Activated T-cell treated with anti-CD3 and anti-CD28 coated beads, Interleukin-2, amount 50 U/mL, for 4 hours (primary cell): ENCODE results near the gene ALDH9A1. TPM values are rescaled to one million over a fixed set of nuclear protein-coding genes. Genes with fewer than 3 reads are reported as not detected.
"Not testable (repeated sequence)": the region's sequence is repeated elsewhere in the genome, so short reads cannot be mapped to it uniquely, and the experiment has no call there.

Experiments
- ATAC-seq, 2 donors: fragments of 200-7000 bp; cut with Tn5 transposase; one replicate each; pipeline ENCODE4 v1.10.0; 2021
- DNase-seq: peaks from one replicate; pipeline ENCODE4 v3.0.0-alpha.2; 2020
- H3K27me3 Mint-ChIP-seq: one replicate; pipeline ENCODE4 v1.8.0; 2021; ENCODE audit warnings: low read depth, mixed read lengths
- H3K36me3 Mint-ChIP-seq: one replicate; pipeline ENCODE4 v1.8.0; 2022; ENCODE audit warnings: mixed read lengths; ENCODE audit not compliant: insufficient read depth
- H3K4me1 Mint-ChIP-seq: one replicate; pipeline ENCODE4 v1.8.0; 2021; ENCODE audit warnings: low read depth, mixed read lengths
- H3K4me3 Mint-ChIP-seq: one replicate; pipeline ENCODE4 v1.8.0; 2021; ENCODE audit warnings: mild to moderate bottlenecking, moderate library complexity, mixed read lengths
- H3K9me3 Mint-ChIP-seq: one replicate; pipeline ENCODE4 v1.8.0; 2021; ENCODE audit warnings: mixed read lengths
- total RNA-seq, 3 donors: library from RNA; stranded (reverse); gene quantifications; one replicate each; pipeline ENCODE4 v1.2.1, GENCODE V29; 2021

The ALDH9A1 gene
- 10 to 100 TPM; 40.1 to 47.3 (median 42.4) TPM for total RNA-seq

DNA sequence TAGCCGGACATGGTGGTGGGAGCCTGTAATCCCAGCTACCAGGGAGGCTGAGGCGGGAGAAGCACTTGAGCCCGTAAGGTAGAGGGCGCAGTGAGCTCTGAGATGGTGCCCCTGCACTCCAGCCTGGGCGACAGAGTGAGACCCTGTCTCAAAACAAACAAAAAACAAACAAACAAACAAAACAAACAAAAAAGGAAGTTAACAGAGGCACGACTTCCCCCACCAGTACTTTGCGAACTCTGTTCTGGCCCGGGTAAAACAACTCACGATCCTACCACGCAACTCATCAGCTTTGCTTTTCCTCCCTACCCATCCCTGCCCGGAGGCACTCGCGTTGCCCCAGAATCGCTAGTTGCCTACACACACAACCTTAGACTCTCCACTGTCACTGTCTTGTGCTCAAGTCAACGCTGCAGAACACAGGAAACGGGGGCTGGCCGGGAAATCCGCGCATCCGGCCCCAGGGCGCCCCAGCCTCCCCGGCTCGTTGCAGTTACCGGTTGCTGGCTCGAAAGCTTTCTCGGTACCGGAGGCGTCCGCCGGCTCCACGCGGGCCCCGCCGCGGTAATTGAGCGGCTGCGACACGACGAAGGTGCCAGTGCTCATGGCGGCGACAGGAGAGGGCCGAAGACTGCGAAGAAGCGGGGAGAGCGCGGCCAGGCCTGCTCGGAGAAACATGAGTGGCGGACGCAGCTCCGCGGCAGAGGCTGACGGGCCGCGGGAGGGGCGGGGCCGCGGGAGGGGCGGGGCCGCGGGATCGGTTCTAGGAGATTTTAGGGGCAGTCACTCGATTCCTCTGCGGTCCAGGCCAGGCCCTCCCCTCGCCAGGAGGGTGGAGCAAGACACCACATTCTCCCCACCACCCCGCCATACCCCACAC is at the start of gene ALDH9A1:
TSS of gene ALDH9A1 (minus strand) at position 682 of the 880 bp plus-strand sequence. CDS start at position 678, 4 bp downstream.
- no peaks in the 10 kb centered on the region for H3K27me3 Mint-ChIP-seq
- H3K36me3 Mint-ChIP-seq, result peaks cover 4% of the 10 kb centered on the region
- peak; percentile 75 for DNase-seq
- H3K4me1 Mint-ChIP-seq, result peaks cover 28% of the 10 kb centered on the region
- ATAC-seq, result peak; percentile 93 to 97
- H3K9me3 Mint-ChIP-seq, result no peaks in the 10 kb centered on the region
- peak within 1 kb of the TSS; percentile 99 for H3K4me3 Mint-ChIP-seq

- no peaks in the 10 kb centered on the region for H3K27me3 Mint-ChIP-seq
- H3K9me3 Mint-ChIP-seq, result no peaks in the 10 kb centered on the region
- DNase-seq (no peak), ATAC-seq (no peak)
- no peak overlapping the region for H3K4me3 Mint-ChIP-seq
- no peaks in the 10 kb centered on the region for H3K4me1 Mint-ChIP-seq
- H3K36me3 Mint-ChIP-seq, result peaks cover 21% of the 10 kb centered on the region
Measured at GRCh38 chr1:165747632-165748447, 49.5 kb upstream of the ALDH9A1 start.

- peaks cover 45% of the 10 kb centered on the region for H3K36me3 Mint-ChIP-seq
- H3K4me3 Mint-ChIP-seq, ATAC-seq, H3K9me3 Mint-ChIP-seq, H3K27me3 Mint-ChIP-seq, DNase-seq, H3K4me1 Mint-ChIP-seq: not testable (repeated sequence)
Measured at GRCh38 chr1:165744913-165745312, 46.6 kb upstream of the ALDH9A1 start.

DNA sequence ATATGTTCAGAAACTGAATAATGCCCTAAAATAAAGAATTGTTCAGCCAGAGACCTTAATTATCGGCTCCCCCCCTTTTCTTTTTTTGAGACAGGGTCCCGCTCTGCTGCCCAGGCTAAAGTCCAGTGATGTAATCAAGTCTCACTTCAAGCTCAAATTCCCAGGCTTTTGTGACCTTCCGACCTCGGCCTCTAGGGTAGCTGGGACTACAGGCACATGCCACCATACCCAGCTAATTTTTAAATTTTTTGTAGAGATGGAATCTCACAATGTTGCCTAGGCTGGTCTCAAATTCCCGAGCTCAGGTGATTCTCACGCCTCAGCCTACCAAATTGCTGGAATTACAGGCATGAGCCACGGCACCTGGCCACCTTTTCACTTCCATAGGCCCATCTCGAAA is 43.8 kb upstream of the ALDH9A1 start:
- DNase-seq, result no peak
- Mint-ChIP-seq H3K27me3 (no peaks in the 10 kb centered on the region), H3K36me3 (peaks cover 35% of the 10 kb centered on the region), H3K9me3 (no peaks in the 10 kb centered on the region), H3K4me1 (peaks cover 6% of the 10 kb centered on the region), H3K4me3 (no peak overlapping the region)
- ATAC-seq, result no peak

DNA sequence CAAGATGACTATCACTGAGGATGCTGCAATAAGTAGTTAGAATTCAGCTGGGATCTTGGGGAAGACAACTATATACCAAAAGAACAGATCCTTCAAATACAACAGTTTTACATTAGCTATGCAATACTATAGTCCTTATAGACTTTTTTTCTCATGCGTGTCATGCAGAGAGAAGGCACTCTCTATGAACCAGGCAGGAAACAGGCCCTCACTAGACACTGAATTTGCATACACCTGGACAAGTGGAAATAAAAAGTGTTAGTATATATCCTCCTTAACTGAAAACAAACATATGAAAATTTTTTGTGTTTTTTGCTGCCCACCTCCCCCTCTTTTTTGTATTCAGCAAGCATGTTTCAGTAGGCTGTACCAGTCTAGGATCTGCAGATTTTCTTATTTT is 40.4 kb upstream of the ALDH9A1 start:
- ATAC-seq (no peak), DNase-seq (no peak)
- Mint-ChIP-seq H3K4me1 (peaks cover 6% of the 10 kb centered on the region), H3K4me3 (no peak overlapping the region), H3K27me3 (no peaks in the 10 kb centered on the region), H3K36me3 (peaks cover 34% of the 10 kb centered on the region), H3K9me3 (no peaks in the 10 kb centered on the region)

DNA sequence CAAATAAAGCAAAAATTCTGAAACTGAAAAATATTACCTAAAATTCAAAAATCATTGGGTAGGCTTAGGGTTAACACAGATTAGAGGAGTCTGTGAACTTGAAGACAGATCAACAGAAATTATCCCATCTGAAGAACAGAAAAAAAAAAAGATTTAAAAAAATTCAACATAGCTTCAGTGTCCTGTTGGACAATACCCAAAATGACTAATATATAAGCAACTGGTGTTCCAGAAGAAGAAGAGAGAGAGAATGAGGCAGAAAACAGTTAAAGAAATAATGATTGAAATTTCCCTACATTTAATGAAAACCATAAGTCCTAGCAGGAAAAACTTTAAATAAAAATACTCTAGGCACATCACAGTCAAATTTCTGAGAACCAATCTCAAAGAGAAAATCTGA is 38.8 kb upstream of the ALDH9A1 start:
- Mint-ChIP-seq H3K4me3 (no peak overlapping the region), H3K4me1 (peaks cover 6% of the 10 kb centered on the region), H3K36me3 (peaks cover 23% of the 10 kb centered on the region), H3K9me3 (no peaks in the 10 kb centered on the region), H3K27me3 (no peaks in the 10 kb centered on the region)
- no peak for ATAC-seq
- DNase-seq, result no peak

GRCh38 chr1:165734906-165735305 is 36.5 kb upstream of the ALDH9A1 start:
- ATAC-seq (no peak), DNase-seq (no peak)
- Mint-ChIP-seq H3K4me3 (no peak overlapping the region), H3K9me3 (no peaks in the 10 kb centered on the region), H3K4me1 (peaks cover 4% of the 10 kb centered on the region), H3K36me3 (peaks cover 6% of the 10 kb centered on the region), H3K27me3 (no peaks in the 10 kb centered on the region)

- ATAC-seq (no peak), DNase-seq (no peak)
- Mint-ChIP-seq H3K36me3 (peaks cover 11% of the 10 kb centered on the region), H3K27me3 (no peaks in the 10 kb centered on the region), H3K4me3 (no peak overlapping the region), H3K4me1 (no peaks in the 10 kb centered on the region), H3K9me3 (no peaks in the 10 kb centered on the region)
Measured at GRCh38 chr1:165726841-165727240, 28.5 kb upstream of the ALDH9A1 start.

DNA sequence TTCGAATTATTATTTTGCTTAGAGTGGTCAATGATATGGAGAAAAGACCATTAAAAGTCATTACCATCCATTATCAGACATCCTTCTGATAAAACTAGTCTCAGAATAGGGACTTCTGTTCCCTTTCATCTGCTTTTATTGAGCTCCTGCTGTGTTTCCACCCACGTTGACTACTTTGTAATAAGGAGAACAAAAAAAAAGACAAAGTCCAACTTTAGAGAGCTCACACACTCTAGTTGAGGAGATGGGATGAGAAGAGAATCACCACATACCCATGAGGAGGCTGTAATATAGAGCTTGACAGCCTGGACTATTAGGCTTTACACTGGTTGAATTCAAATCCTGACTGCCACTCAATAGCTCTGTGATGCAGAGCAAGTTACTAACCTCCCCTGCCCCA is 27.8 kb upstream of the ALDH9A1 start:
- Mint-ChIP-seq H3K9me3 (no peaks in the 10 kb centered on the region), H3K4me1 (no peaks in the 10 kb centered on the region), H3K36me3 (peaks cover 11% of the 10 kb centered on the region), H3K27me3 (no peaks in the 10 kb centered on the region), H3K4me3 (no peak overlapping the region)
- ATAC-seq (no peak), DNase-seq (no peak)

GRCh38 chr1:165717918-165718515 is 19.7 kb upstream of the ALDH9A1 start:
- ATAC-seq, result peak in 1 of 2 donors; percentile 30
- no peaks in the 10 kb centered on the region for H3K36me3 Mint-ChIP-seq
- H3K27me3 Mint-ChIP-seq, result peaks cover 3% of the 10 kb centered on the region
- no peak overlapping the region for H3K4me3 Mint-ChIP-seq
- DNase-seq, result peak; percentile 9
- no peaks in the 10 kb centered on the region for H3K9me3 Mint-ChIP-seq
- no peaks in the 10 kb centered on the region for H3K4me1 Mint-ChIP-seq

DNA sequence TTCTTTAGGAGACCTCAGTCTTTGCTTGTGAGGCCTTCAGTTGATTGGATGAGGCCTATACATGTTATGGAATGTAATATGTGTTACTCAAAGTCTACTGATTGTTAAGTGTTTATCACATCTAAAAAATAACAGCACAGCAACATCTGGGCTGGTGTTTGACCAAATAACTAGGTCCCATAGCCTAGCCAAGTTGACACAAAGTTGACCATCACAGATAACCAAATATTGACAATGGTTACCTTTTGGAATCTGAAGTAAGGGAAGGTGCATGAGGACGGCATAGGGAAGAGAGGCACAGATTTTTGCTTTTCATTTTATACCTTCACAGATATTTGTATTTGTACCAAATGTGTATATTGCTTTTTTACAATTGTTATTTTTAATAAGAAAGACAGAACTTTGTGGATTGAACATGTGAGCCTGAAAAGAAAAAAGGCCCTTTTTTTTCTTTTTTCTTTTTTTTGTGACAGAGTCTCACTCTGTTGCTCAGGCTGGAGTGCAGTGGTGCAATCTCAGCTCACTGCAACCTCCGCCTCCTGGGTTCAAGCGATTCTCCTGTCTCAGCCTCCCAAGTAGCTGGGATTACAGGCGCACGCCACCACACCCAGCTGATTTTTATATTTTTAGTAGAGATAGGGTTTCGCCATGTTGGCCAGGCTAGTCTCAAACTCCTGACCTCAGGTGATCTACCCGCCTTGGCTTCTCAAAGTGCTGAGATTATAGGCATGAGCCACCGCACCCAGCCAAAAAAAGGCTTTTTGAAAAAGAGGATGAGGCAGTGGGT is 18.1 kb upstream of the ALDH9A1 start:
- H3K36me3 Mint-ChIP-seq, H3K4me3 Mint-ChIP-seq, H3K4me1 Mint-ChIP-seq, ATAC-seq, H3K27me3 Mint-ChIP-seq, H3K9me3 Mint-ChIP-seq, DNase-seq: not testable (repeated sequence)

GRCh38 chr1:165712764-165713163 is 14.4 kb upstream of the ALDH9A1 start:
- no peaks in the 10 kb centered on the region for H3K4me1 Mint-ChIP-seq
- DNase-seq (no peak), ATAC-seq (no peak)
- H3K4me3 Mint-ChIP-seq, result no peak overlapping the region
- no peaks in the 10 kb centered on the region for H3K9me3 Mint-ChIP-seq
- peaks cover 16% of the 10 kb centered on the region for H3K27me3 Mint-ChIP-seq
- no peaks in the 10 kb centered on the region for H3K36me3 Mint-ChIP-seq

DNA sequence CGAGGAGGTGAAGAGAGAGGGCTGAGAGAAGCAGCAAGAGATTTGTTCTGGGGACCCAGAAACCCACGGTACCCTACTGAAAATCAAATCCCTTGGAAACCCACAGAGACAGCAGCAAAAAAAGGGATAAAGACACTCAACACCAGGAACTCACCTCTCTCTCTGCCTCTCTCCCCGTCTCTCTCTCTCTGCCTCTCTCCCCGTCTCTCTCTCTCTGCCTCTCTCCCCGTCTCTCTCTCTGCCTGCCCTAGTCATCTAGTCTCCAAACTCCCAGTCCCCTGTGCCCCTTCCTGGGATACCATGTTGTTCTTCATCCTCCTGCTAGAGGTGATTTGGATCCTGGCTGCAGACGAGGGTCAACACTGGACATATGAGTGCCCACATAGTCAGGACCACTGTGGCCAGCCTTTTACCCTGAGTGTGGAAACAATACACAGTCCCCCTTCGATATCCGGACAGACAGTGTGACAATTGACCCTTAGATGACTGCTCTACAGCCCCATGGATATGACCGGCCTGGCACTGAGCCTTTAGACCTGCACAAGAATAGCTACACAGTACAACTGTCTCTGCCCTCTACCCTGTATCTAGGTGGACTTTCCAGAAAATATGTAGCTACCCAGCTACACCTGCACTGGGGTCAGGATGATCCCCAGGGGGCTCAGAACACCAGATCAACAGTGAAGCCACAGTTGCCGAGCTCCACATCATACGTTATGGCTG is 9.8 kb upstream of the ALDH9A1 start:
- Mint-ChIP-seq H3K4me1 (no peaks in the 10 kb centered on the region), H3K36me3 (no peaks in the 10 kb centered on the region), H3K9me3 (no peaks in the 10 kb centered on the region), H3K4me3 (no peak overlapping the region), H3K27me3 (peaks cover 20% of the 10 kb centered on the region)
- ATAC-seq, result no peak
- DNase-seq, result no peak
